GM12878 (cell line): ENCODE measurements around the gene SALL1. TPM values are rescaled to one million over a fixed set of nuclear protein-coding genes. Genes with fewer than 3 reads are reported as not detected.

ENCODE experiments used
- ATAC-seq: fragments of 200-7000 bp; cut with Tn5 transposase; 3 replicates; pipeline ENCODE4 v1.9.1; 2020; ENCODE audit warnings: mild to moderate bottlenecking, moderate library complexity
- BruUV-seq: library from RNA; stranded (reverse); fragments of 400-500 nt; replicated peaks from 2 replicates; lab custom pipeline; 2021; lab: Mats Ljungman, UMichigan
- CTCF ChIA-PET: fragments of 300-600 bp; sonication (Branson Sonifier 250); formaldehyde crosslinking; extraction: SDS; loops from one replicate; lab custom pipeline; 2021; ENCODE audit warnings: inconsistent platforms; lab: Yijun Ruan, JAX
- POLR2A ChIA-PET: fragments of 350-600 bp; formaldehyde crosslinking; extraction: SDS; loops from one replicate; lab custom pipeline; 2021; ENCODE audit warnings: inconsistent platforms; lab: Charles Lee
- RAD21 ChIA-PET: fragments of 300-600 bp; sonication (Branson Sonifier 250); formaldehyde crosslinking; loops from one replicate; lab custom pipeline; 2023; ENCODE audit warnings: antibody characterized with exemption; ENCODE audit not compliant: unreplicated experiment; lab: Charles Lee
- SMC1A ChIA-PET: fragments of 300-600 bp; sonication (Branson Sonifier 250); formaldehyde crosslinking; loops from one replicate; lab custom pipeline; 2023; ENCODE audit not compliant: unreplicated experiment, uncharacterized antibody; lab: Charles Lee
- DNase-seq: peaks from one replicate; pipeline ENCODE4 v3.0.0-alpha.2; 2011; ENCODE audit warnings: low read depth, low spot score
- FAIRE-seq: peaks from 3 replicates; lab custom pipeline; 2011; peaks lifted over from hg19 to GRCh38; lab: Jason Lieb, UNC
- H2AFZ ChIP-seq: 2 replicates; pipeline ENCODE4 v1.6.0; 2011; ENCODE audit warnings: low read depth, low read length, control low read depth; ENCODE audit not compliant: control insufficient read depth
- H3K27ac ChIP-seq: 2 replicates; pipeline ENCODE4 v1.5.1; 2011; ENCODE audit warnings: control low read depth; ENCODE audit not compliant: control insufficient read depth, insufficient read depth
- H3K27me3 ChIP-seq, 2 experiments: replicated peaks in 1 of 2; 2 replicates each; pipeline versions ENCODE4 v1.6.0 to v1.6.1; 2011; ENCODE audit warnings: low read length in 1 of 2; ENCODE audit not compliant: control insufficient read depth in 2 of 2, insufficient read depth in 2 of 2
- H3K36me3 ChIP-seq, 2 experiments: 2 replicates each; pipeline ENCODE4 v1.5.1; 2011; ENCODE audit warnings: low read length in 1 of 2; ENCODE audit not compliant: control insufficient read depth in 2 of 2, insufficient read depth in 2 of 2
- H3K4me1 ChIP-seq: 2 replicates; pipeline ENCODE4 v1.6.1; 2011; ENCODE audit warnings: mild to moderate bottlenecking, low read length, moderate library complexity, mixed read lengths; ENCODE audit not compliant: control insufficient read depth, insufficient read depth
- H3K4me2 ChIP-seq: 2 replicates; pipeline ENCODE4 v1.6.0; 2011; ENCODE audit warnings: control low read depth; ENCODE audit not compliant: control insufficient read depth, insufficient read depth
- H3K4me3 ChIP-seq: fragments of 200-600 bp; sonication (generic); 2 replicates; pipeline ENCODE4 v1.5.1; 2016
- H3K79me2 ChIP-seq: 2 replicates; pipeline ENCODE4 v1.6.0; 2011; ENCODE audit warnings: low read length; ENCODE audit not compliant: control insufficient read depth, insufficient read depth
- H3K9ac ChIP-seq: 2 replicates; pipeline ENCODE4 v1.8.0; 2011; ENCODE audit warnings: low read length, control low read depth, mixed read lengths; ENCODE audit not compliant: control insufficient read depth, insufficient read depth
- H3K9me3 ChIP-seq: replicated peaks from 3 replicates; pipeline ENCODE4 v1.5.1; 2011; ENCODE audit warnings: mild to moderate bottlenecking, low read length; ENCODE audit not compliant: control insufficient read depth, insufficient read depth
- H4K20me1 ChIP-seq: 2 replicates; pipeline ENCODE4 v1.6.0; 2011; ENCODE audit not compliant: control insufficient read depth, insufficient read depth
- CHD4 ChIP-seq: fragments of 200-600 bp; sonication (generic); IDR thresholded peaks from 2 replicates; pipeline ENCODE4 v1.6.1; 2016; ENCODE audit warnings: mild to moderate bottlenecking
- GATAD2B ChIP-seq: fragments of 450-650 bp; conservative IDR thresholded peaks from 2 replicates; pipeline ENCODE4 v1.6.1; 2017; ENCODE audit warnings: low read depth, mild to moderate bottlenecking, moderate library complexity
- IKZF2 ChIP-seq, 2 experiments: fragments of 450-650 bp; IDR thresholded peaks; 2 replicates each; pipeline ENCODE4 v1.6.1; 2017; ENCODE audit warnings: mild to moderate bottlenecking in 2 of 2, moderate library complexity in 2 of 2
- SMC3 ChIP-seq: IDR thresholded peaks from 2 replicates; pipeline ENCODE4 v1.6.1; 2011; ENCODE audit warnings: low read length, improper control_type of control experiment, borderline replicate concordance
- STAT1 ChIP-seq: fragments of 450-650 bp; conservative IDR thresholded peaks from 2 replicates; pipeline ENCODE4 v1.6.1; 2014; ENCODE audit warnings: antibody characterized with exemption, mild to moderate bottlenecking
- TCF7 ChIP-seq: IDR thresholded peaks from 2 replicates; pipeline ENCODE4 v1.6.1; 2014; ENCODE audit warnings: antibody characterized with exemption, borderline replicate concordance
- WGBS: methylation state at CpG from one replicate; pipeline ENCODE4 v1.1.6; 2016; ENCODE audit warnings: low lambda C conversion rate; ENCODE audit not compliant: insufficient replicate concordance, insufficient coverage; ENCODE audit errors: missing lambda C conversion rate; 5-methylcytosine and 5-hydroxymethylcytosine counted together
- in situ Hi-C: fragments of 300-500 bp; cut with MboI; formaldehyde crosslinking; loops from 9 replicates; pipeline ENCODE4 v1.14.3; 2018; ENCODE audit warnings: mixed read lengths
- intact Hi-C: fragments of 100-400 bp; cut with micrococcal nuclease; formaldehyde crosslinking; loops from one replicate; pipeline ENCODE4 v1.14.2; 2022; ENCODE audit not compliant: unreplicated experiment
- polyA plus RNA-seq, 11 experiments: library from polyadenylated mRNA; depleted of rRNA in 4 of 11; unstranded in 6 of 11; stranded (reverse) in 5 of 11; fragments of >200 nt; fragmentation: Nextera tagmentation in 4 of 11; fragmentation: Illumina TruSeq in 1 of 11; extraction: Ambion mirVana in 4 of 11; extraction: Trizol in 1 of 11; gene quantifications; 1 replicate in 1 of 11; 2 replicates in 10 of 11; pipeline versions ENCODE4 v1.2.1 to v1.2.3, GENCODE V29; 2011 to 2016; ENCODE audit warnings: inconsistent platforms in 2 of 11, missing spikeins in 2 of 11, low read depth in 1 of 11
- total RNA-seq, 4 experiments: library from RNA; depleted of rRNA in 3 of 4; stranded (reverse); fragments of >200 nt in 3 of 4; fragmentation: Illumina TruSeq in 1 of 4; extraction: Trizol in 1 of 4; gene quantifications; 2 replicates each; pipeline versions ENCODE4 v1.2.1 to v1.2.3, GENCODE V29; 2013 to 2021
- TF ChIP-seq, protein P1 (sequence below): fragments of 450-650 bp; formaldehyde crosslinking; IDR thresholded peaks from 2 replicates; pipeline ENCODE4 v1.4.0; 2022; ENCODE audit warnings: mild to moderate bottlenecking, moderate library complexity
- TF ChIP-seq, protein P2 (sequence below): IDR thresholded peaks from 2 replicates; pipeline ENCODE4 v1.6.1; 2011; ENCODE audit warnings: borderline replicate concordance, low read depth, mild to moderate bottlenecking, moderate library complexity, mixed read lengths, low read length; ENCODE audit not compliant: insufficient read depth; ENCODE audit errors: extremely low read length

SALL1 gene
- total and polyA plus RNA-seq, 10 of the 15 experiments (the other 5 are each of a cell fraction or from before 2014, with no cell fraction given) = 0.01 to 0.08 (median 0.03) TPM; not detected in 6

DNA sequence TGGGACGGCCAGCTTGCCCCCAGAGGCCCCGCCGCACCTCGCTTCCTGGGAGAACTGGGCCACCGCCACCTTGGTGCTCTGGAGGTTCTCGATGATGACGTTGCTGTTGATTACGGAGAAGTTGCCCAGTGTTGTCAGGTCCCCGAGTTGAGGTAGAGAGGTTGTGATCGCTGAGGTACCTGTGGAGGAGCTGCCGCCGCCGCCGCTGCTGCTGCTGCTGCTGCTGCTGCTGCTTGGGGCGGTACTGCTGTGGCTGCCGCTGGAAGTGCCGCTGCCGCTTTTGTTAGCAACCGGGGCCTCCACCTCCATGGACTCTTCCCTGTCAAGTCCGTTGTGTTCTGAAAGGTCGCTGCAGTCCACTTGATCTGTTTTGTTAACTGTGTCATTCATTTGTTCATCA lies 9.5 kb downstream of the SALL1 start (continued):
- TF ChIP-seq, protein P1, sequence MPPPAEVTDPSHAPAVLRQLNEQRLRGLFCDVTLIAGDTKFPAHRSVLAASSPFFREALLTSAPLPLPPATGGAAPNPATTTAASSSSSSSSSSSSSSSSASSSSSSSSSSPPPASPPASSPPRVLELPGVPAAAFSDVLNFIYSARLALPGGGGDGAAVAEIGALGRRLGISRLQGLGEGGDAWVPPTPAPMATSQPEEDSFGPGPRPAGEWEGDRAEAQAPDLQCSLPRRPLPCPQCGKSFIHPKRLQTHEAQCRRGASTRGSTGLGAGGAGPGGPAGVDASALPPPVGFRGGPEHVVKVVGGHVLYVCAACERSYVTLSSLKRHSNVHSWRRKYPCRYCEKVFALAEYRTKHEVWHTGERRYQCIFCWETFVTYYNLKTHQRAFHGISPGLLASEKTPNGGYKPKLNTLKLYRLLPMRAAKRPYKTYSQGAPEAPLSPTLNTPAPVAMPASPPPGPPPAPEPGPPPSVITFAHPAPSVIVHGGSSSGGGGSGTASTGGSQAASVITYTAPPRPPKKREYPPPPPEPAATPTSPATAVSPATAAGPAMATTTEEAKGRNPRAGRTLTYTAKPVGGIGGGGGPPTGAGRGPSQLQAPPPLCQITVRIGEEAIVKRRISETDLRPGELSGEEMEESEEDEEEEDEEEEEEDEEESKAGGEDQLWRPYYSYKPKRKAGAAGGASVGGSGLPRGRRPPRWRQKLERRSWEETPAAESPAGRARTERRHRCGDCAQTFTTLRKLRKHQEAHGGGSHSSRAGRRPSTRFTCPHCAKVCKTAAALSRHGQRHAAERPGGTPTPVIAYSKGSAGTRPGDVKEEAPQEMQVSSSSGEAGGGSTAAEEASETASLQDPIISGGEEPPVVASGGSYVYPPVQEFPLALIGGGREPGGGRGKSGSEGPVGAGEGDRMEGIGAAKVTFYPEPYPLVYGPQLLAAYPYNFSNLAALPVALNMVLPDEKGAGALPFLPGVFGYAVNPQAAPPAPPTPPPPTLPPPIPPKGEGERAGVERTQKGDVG (CRISPR knock-in tag) = no peak
- no peak for TF ChIP-seq GATAD2B

DNA sequence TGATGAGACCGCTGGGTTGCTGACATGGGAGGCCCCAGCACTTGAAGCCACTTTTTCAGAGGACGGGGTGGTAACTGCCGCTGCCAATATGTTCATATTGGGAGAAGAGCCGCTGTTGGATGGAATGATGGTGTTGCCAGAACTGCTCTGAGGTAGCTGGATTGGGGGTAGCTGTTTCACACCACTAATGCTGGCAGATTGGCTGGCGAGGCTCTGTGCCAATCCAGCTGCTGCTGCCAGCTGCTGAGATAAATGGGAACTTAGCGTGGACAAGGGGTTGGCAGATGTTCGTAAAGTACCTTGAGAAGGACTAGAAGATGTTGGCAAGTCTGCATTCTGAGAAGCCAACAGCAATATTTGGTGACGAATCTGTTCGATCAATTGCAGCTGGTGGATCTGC lies 10.0 kb downstream of the SALL1 start:
- POLR2A ChIA-PET = no interaction called here
- 64% methylated on average over 9 of the region's 9 CpGs for WGBS
- TF ChIP-seq CHD4 (no peak), SMC3 (no peak), STAT1 (no peak), IKZF2 (IDR thresholded peaks at IDR 0.05) (no peak), TCF7 (no peak)
- TF ChIP-seq, protein P2, sequence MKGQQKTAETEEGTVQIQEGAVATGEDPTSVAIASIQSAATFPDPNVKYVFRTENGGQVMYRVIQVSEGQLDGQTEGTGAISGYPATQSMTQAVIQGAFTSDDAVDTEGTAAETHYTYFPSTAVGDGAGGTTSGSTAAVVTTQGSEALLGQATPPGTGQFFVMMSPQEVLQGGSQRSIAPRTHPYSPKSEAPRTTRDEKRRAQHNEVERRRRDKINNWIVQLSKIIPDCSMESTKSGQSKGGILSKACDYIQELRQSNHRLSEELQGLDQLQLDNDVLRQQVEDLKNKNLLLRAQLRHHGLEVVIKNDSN = no peak

More for the DNA sequence above, 10.0 kb downstream of the SALL1 start:
- Histone ChIP-seq H3K79me2 (no peaks in the 10 kb centered on the region), H2AFZ (no peak overlapping the region), H3K9ac (no peak overlapping the region), H3K4me1 (no peaks in the 10 kb centered on the region), H3K27me3 (no peaks in the 10 kb centered on the region; a peak in 1 of 4 replicates), H3K4me3 (no peak overlapping the region), H3K9me3 (no peaks in the 10 kb centered on the region), H4K20me1 (no peaks in the 10 kb centered on the region), H3K27ac (no peak overlapping the region), H3K4me2 (no peak overlapping the region), H3K36me3 (no peaks in the 10 kb centered on the region)
- intact Hi-C loops = no loop called here
- ATAC-seq = no peak
- in situ Hi-C loops = no loop called here
- DNase-seq = no peak
- SMC1A ChIA-PET = no interaction called here
- no peak for FAIRE-seq
- no TSS peak for BruUV-seq
- RAD21 ChIA-PET = no interaction called here
- CTCF ChIA-PET = no interaction called here
